Gastrocnemius medialis (tissue), 4 donors: ENCODE measurements around the gene HHLA2.

Experiments
- POLR2A ChIP-seq, 2 donors: fragments of 450-650 bp; IDR thresholded peaks; one replicate each; pipeline ENCODE4 v1.6.1; 2017; ENCODE audit warnings: antibody characterized with exemption in 2 of 2, mild to moderate bottlenecking in 2 of 2, moderate library complexity in 2 of 2
- TF ChIP-seq, protein P1 (sequence below), 5 experiments: fragments of 450-650 bp in 3 of 5; fragments of 200-600 bp in 2 of 5; sonication (generic) in 2 of 5; IDR thresholded peaks in 4 of 5; conservative IDR thresholded peaks in 1 of 5; 1 replicate in 4 of 5; 2 replicates in 1 of 5; pipeline ENCODE4 v1.5.1; 2016 to 2019; ENCODE audit warnings: antibody characterized with exemption in 5 of 5, mild to moderate bottlenecking in 3 of 5, moderate library complexity in 3 of 5

DNA sequence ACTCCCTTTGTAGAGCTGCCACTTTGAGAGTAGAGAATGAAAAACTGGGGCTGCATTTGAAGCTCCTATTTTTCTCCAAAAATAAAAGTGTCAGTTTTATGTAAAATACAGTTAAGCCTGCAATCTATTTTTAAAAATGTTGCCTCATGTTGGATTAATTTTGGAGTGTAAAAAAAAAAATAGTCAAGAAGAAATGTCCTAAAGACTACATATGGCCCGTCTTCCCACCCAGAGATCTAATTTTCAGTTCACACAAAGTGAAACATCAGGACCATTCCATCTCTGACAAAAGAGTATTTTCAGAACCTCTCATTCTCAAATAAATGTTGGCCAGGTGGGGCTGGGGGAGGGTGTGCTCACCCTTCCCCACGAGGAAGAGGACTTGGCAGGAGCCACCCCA is 62.7 kb downstream of the HHLA2 start:
- TF ChIP-seq POLR2A (IDR thresholded peaks at IDR 0.05): no peak
- TF ChIP-seq, protein P1, sequence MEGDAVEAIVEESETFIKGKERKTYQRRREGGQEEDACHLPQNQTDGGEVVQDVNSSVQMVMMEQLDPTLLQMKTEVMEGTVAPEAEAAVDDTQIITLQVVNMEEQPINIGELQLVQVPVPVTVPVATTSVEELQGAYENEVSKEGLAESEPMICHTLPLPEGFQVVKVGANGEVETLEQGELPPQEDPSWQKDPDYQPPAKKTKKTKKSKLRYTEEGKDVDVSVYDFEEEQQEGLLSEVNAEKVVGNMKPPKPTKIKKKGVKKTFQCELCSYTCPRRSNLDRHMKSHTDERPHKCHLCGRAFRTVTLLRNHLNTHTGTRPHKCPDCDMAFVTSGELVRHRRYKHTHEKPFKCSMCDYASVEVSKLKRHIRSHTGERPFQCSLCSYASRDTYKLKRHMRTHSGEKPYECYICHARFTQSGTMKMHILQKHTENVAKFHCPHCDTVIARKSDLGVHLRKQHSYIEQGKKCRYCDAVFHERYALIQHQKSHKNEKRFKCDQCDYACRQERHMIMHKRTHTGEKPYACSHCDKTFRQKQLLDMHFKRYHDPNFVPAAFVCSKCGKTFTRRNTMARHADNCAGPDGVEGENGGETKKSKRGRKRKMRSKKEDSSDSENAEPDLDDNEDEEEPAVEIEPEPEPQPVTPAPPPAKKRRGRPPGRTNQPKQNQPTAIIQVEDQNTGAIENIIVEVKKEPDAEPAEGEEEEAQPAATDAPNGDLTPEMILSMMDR (IDR thresholded peaks at IDR 0.05 in 4 of 5, conservative IDR thresholded peaks at IDR 0.05 in 1 of 5): no peak
